ENCODE data around the gene PARP3. TPM values are rescaled to one million over a fixed set of nuclear protein-coding genes. Genes with fewer than 3 reads are reported as not detected.

The PARP3 gene
- total RNA-seq, 3 donors from 2014 or later (not counting 1 experiment from before 2014, with no cell fraction given) = 4.6 to 7.4 (median 5.6) TPM

- no peak for TF ChIP-seq CTCF (IDR thresholded peaks at IDR 0.05)
These were observed 52.4 kb downstream of the PARP3 start for GRCh38 chr3:51994530-51994929.

GRCh38 chr3:51995346-51996163, 53.4 kb downstream of the PARP3 start, which contains the start of gene RPL29:
TSS of gene RPL29 (minus strand) at chr3:51995895. CDS start at chr3:51995461, 434 bp downstream.
- H3K36me3 ChIP-seq (ENCODE audit: control insufficient read depth, insufficient read depth, low read length) = peaks cover 22% of the 10 kb centered on the region
- H3K27me3 Mint-ChIP-seq (ENCODE audit: low read depth in 2 of 2) = peaks cover 0 to 4% of the 10 kb centered on the region in 2 donors
- TF ChIP-seq CTCF (IDR thresholded peaks at IDR 0.05) = no peak
- DNase-seq (peak; percentile 85 to 97), ATAC-seq (peak; percentile 97 to 98 (median 97))
- no peaks in the 10 kb centered on the region for H3K27me3 ChIP-seq (ENCODE audit: control insufficient read depth, insufficient read depth, low read length)
- peak within 1 kb of the TSS; percentile 85 for H3K27ac ChIP-seq (ENCODE audit: low read length)
- peak within 1 kb of the TSS; percentile 98 to 100 for H3K27ac Mint-ChIP-seq
- H3K9me3 ChIP-seq (ENCODE audit: control insufficient read depth, insufficient read depth, low read length) = no peaks in the 10 kb centered on the region
- H3K36me3 Mint-ChIP-seq = no peaks in the 10 kb centered on the region
- under 1% methylated on average over 40 of the region's 40 CpGs for WGBS (ENCODE audit: insufficient coverage)
- peaks cover 23 to 32% of the 10 kb centered on the region in 2 donors for H3K4me1 Mint-ChIP-seq
- intact Hi-C loops (cut with micrococcal nuclease) = loop anchor here (1.0 to 2.0 kb wide), 2 partner anchors 21 to 53 kb away; partner anchors contain the start of genes ABHD14A, ABHD14B and PARP3
- peak within 1 kb of the TSS; percentile 100 for H3K4me3 Mint-ChIP-seq
- peaks cover 20% of the 10 kb centered on the region for H3K4me1 ChIP-seq (ENCODE audit: control insufficient read depth, insufficient read depth, low read length)
- H3K9me3 Mint-ChIP-seq = no peaks in the 10 kb centered on the region
- peak within 1 kb of the TSS; percentile 91 for H3K4me3 ChIP-seq (ENCODE audit: low read length)

More at GRCh38 chr3:51994530-51994929, 52.4 kb downstream of the PARP3 start:
- Histone ChIP-seq H3K4me3 (ENCODE audit: low read length) (no peak overlapping the region), H3K4me1 (ENCODE audit: control insufficient read depth, insufficient read depth, low read length) (peaks cover 20% of the 10 kb centered on the region), H3K27ac (ENCODE audit: low read length) (peak overlapping the region; percentile 85), H3K9me3 (ENCODE audit: control insufficient read depth, insufficient read depth, low read length) (no peaks in the 10 kb centered on the region), H3K36me3 (ENCODE audit: control insufficient read depth, insufficient read depth, low read length) (peaks cover 22% of the 10 kb centered on the region), H3K27me3 (ENCODE audit: control insufficient read depth, insufficient read depth, low read length) (no peaks in the 10 kb centered on the region)
- intact Hi-C loops (cut with micrococcal nuclease) = loop anchor here (2.0 kb wide), 1 partner anchor 20 kb away; the partner anchor contains the start of genes ABHD14A and ABHD14B
- Mint-ChIP-seq H3K27me3 (ENCODE audit: low read depth in 2 of 2) (peaks cover 0 to 4% of the 10 kb centered on the region in 2 donors), H3K4me1 (peaks cover 23 to 32% of the 10 kb centered on the region in 2 donors), H3K9me3 (no peaks in the 10 kb centered on the region), H3K4me3 (peak overlapping the region; percentile 100), H3K27ac (peak overlapping the region; percentile 98 to 100), H3K36me3 (no peaks in the 10 kb centered on the region)
- DNase-seq = no peak
- ATAC-seq = no peak
- 87% methylated on average over 2 of the region's 2 CpGs for WGBS (ENCODE audit: insufficient coverage)

- H3K4me1 ChIP-seq (ENCODE audit: control insufficient read depth, insufficient read depth, low read length) = peaks cover 30% of the 10 kb centered on the region
- intact Hi-C loops (cut with micrococcal nuclease) = no loop called here
- no peaks in the 10 kb centered on the region for H3K9me3 ChIP-seq (ENCODE audit: control insufficient read depth, insufficient read depth, low read length)
- H3K9me3 Mint-ChIP-seq = no peaks in the 10 kb centered on the region
- peak overlapping the region; percentile 70 for H3K4me3 Mint-ChIP-seq
- peak overlapping the region; percentile 23 to 39 for H3K27ac Mint-ChIP-seq
- WGBS (ENCODE audit: insufficient coverage) = 72% methylated on average over 2 of the region's 2 CpGs
- ATAC-seq (no peak), DNase-seq (no peak)
- no peaks in the 10 kb centered on the region for H3K27me3 ChIP-seq (ENCODE audit: control insufficient read depth, insufficient read depth, low read length)
- H3K4me3 ChIP-seq (ENCODE audit: low read length) = no peak overlapping the region
- no peak for TF ChIP-seq CTCF (IDR thresholded peaks at IDR 0.05)
- no peak overlapping the region for H3K27ac ChIP-seq (ENCODE audit: low read length)
- H3K36me3 ChIP-seq (ENCODE audit: control insufficient read depth, insufficient read depth, low read length) = peaks cover 22% of the 10 kb centered on the region
- peaks cover 23 to 41% of the 10 kb centered on the region in 2 donors for H3K4me1 Mint-ChIP-seq
- no peaks in the 10 kb centered on the region for H3K36me3 Mint-ChIP-seq
- peaks cover 0 to 4% of the 10 kb centered on the region in 2 donors for H3K27me3 Mint-ChIP-seq (ENCODE audit: low read depth in 2 of 2)
These were observed 55.0 kb downstream of the PARP3 start for GRCh38 chr3:51997172-51997571.
